Calu3 (cell line): ENCODE measurements around the gene CD80. TPM values are rescaled to one million over a fixed set of nuclear protein-coding genes. Genes with fewer than 3 reads are reported as not detected.
"Not testable (repeated sequence)": the region's sequence is repeated elsewhere in the genome, so short reads cannot be mapped to it uniquely, and the experiment has no call there.

Source experiments
- BruUV-seq: library from RNA; stranded (reverse); fragments of 400-500 nt; replicated peaks from 2 replicates; lab custom pipeline; 2021; lab: Mats Ljungman, UMichigan
- CTCF ChIA-PET: fragments of 300-600 bp; sonication (Branson Sonifier 250); formaldehyde crosslinking; loops from one replicate; lab custom pipeline; 2022; ENCODE audit warnings: antibody characterized with exemption; lab: Charles Lee
- DNase-seq: peaks from one replicate; pipeline ENCODE4 v3.0.0; 2022
- H3K27ac Mint-ChIP-seq: one replicate; pipeline ENCODE4 v1.8.0; 2022; ENCODE audit warnings: mixed read lengths; ENCODE audit not compliant: unreplicated experiment
- H3K27me3 Mint-ChIP-seq: one replicate; pipeline ENCODE4 v1.8.0; 2022; ENCODE audit warnings: mixed read lengths; ENCODE audit not compliant: unreplicated experiment
- H3K36me3 Mint-ChIP-seq: one replicate; pipeline ENCODE4 v1.8.0; 2022; ENCODE audit warnings: mild to moderate bottlenecking, moderate library complexity, mixed read lengths; ENCODE audit not compliant: insufficient read depth, unreplicated experiment
- H3K4me1 Mint-ChIP-seq: one replicate; pipeline ENCODE4 v1.8.0; 2022; ENCODE audit warnings: mild to moderate bottlenecking, low read depth, mixed read lengths; ENCODE audit not compliant: unreplicated experiment
- H3K4me3 Mint-ChIP-seq: one replicate; pipeline ENCODE4 v1.8.0; 2022; ENCODE audit warnings: mild to moderate bottlenecking, low read depth, moderate library complexity, mixed read lengths; ENCODE audit not compliant: unreplicated experiment
- H3K9me3 Mint-ChIP-seq: one replicate; pipeline ENCODE4 v1.8.0; 2022; ENCODE audit warnings: low read depth, mixed read lengths; ENCODE audit not compliant: unreplicated experiment
- CTCF ChIP-seq: fragments of 200-600 bp; IDR thresholded peaks from one replicate; pipeline ENCODE4 v1.8.0; 2022; ENCODE audit warnings: antibody characterized with exemption; ENCODE audit not compliant: unreplicated experiment
- intact Hi-C: fragments of 100-400 bp; cut with micrococcal nuclease; formaldehyde crosslinking; loops from one replicate; pipeline ENCODE4 v1.10.0; 2022; ENCODE audit not compliant: unreplicated experiment
- total RNA-seq: library from RNA; stranded (reverse); gene quantifications from 2 replicates; pipeline ENCODE4 v1.2.3, GENCODE V29; 2022

CD80 gene
- total RNA-seq, 1 experiment from 2014 or later: not detected

- Mint-ChIP-seq H3K4me3 (no peak within 1 kb of the TSS), H3K36me3 (no peaks in the 10 kb centered on the region), H3K27me3 (peaks cover 9% of the 10 kb centered on the region), H3K9me3 (no peaks in the 10 kb centered on the region), H3K4me1 (peaks cover 9% of the 10 kb centered on the region), H3K27ac (peak within 1 kb of the TSS; percentile 15)
- BruUV-seq: no TSS peak
- TF ChIP-seq CTCF: no peak
- intact Hi-C loops: no loop called here
- DNase-seq: peak; percentile 2
- CTCF ChIA-PET: no interaction called here
These were observed 38.3 kb upstream of the CD80 start, which contains the start of gene PLA1A for GRCh38 chr3:119597548-119598288. Gene PLA1A, plus strand, starts transcription at chr3:119597885. Its CDS starts 29 bp downstream, at chr3:119597914.

GRCh38 chr3:119596398-119596797, 37.0 kb upstream of the CD80 start:
- H3K36me3 Mint-ChIP-seq: no peaks in the 10 kb centered on the region
- H3K4me1 Mint-ChIP-seq: peaks cover 9% of the 10 kb centered on the region
- BruUV-seq: no TSS peak
- peaks cover 9% of the 10 kb centered on the region for H3K27me3 Mint-ChIP-seq
- DNase-seq: no peak
- CTCF ChIA-PET: interaction anchor here (0.8 kb wide), 1 partner anchor 34 kb away, joined by 5 read pairs; no protein-coding TSS in a partner anchor
- no peak overlapping the region for H3K27ac Mint-ChIP-seq
- no peak for TF ChIP-seq CTCF
- H3K9me3 Mint-ChIP-seq: no peaks in the 10 kb centered on the region
- intact Hi-C loops: no loop called here
- H3K4me3 Mint-ChIP-seq: no peak overlapping the region

GRCh38 chr3:119595639-119596334, 36.4 kb upstream of the CD80 start:
- Mint-ChIP-seq H3K36me3 (no peaks in the 10 kb centered on the region), H3K27ac (no peak overlapping the region), H3K4me1 (peaks cover 9% of the 10 kb centered on the region), H3K9me3 (no peaks in the 10 kb centered on the region), H3K4me3 (no peak overlapping the region), H3K27me3 (peaks cover 9% of the 10 kb centered on the region)
- intact Hi-C loops: no loop called here
- CTCF ChIA-PET: interaction anchor here (0.8 kb wide), 1 partner anchor 34 kb away, joined by 5 read pairs; no protein-coding TSS in a partner anchor
- BruUV-seq: no TSS peak
- TF ChIP-seq CTCF: no peak
- DNase-seq: no peak

- H3K36me3 Mint-ChIP-seq, CTCF ChIA-PET, H3K4me1 Mint-ChIP-seq, BruUV-seq, intact Hi-C loops, DNase-seq, H3K4me3 Mint-ChIP-seq, H3K27ac Mint-ChIP-seq, H3K9me3 Mint-ChIP-seq: not testable (repeated sequence)
- peaks cover 16% of the 10 kb centered on the region for H3K27me3 Mint-ChIP-seq
These were observed 35.5 kb upstream of the CD80 start for GRCh38 chr3:119594929-119595328.
